Left colon (tissue), 2 donors: ENCODE measurements around the gene HYLS1. TPM values are rescaled to one million over a fixed set of nuclear protein-coding genes. Genes with fewer than 3 reads are reported as not detected.
"Not testable (repeated sequence)": the region's sequence is repeated elsewhere in the genome, so short reads cannot be mapped to it uniquely, and the experiment has no call there.

ENCODE experiments used
- ATAC-seq: fragments of 200-7000 bp; cut with Tn5 transposase; one replicate; pipeline ENCODE4 v1.9.1; 2020; ENCODE audit warnings: mild to moderate bottlenecking, moderate library complexity
- DNase-seq, 2 donors: peaks; one replicate each; pipeline ENCODE4 v3.0.0-alpha.2; 2020
- intact Hi-C, 2 donors: fragments of 100-400 bp; cut with DNase I in 1 of 2; cut with micrococcal nuclease in 1 of 2; formaldehyde crosslinking; loops; one replicate each; pipeline versions ENCODE4 v1.11.2 to v1.14.0; 2022; cut with DNase I, micrococcal nuclease
- long read RNA-seq: library from polyadenylated mRNA; unstranded; transcript quantifications from one replicate; pipeline ENCODE4 v2.0.0, GENCODE V29; 2021
- total RNA-seq, 2 donors: library from RNA; stranded (reverse); fragmentation: NEBNext Ultra II Directional; extraction: Animal tissue kit (Norgen Biotek cat#: 25700); gene quantifications; one replicate each; pipeline ENCODE4 v1.2.1, GENCODE V29; 2021
- donor health status: DM: no; HTN: no; CAD: no.
- donor health status: DM: yes; HTN: yes; CAD: no.

The HYLS1 gene, protein sequence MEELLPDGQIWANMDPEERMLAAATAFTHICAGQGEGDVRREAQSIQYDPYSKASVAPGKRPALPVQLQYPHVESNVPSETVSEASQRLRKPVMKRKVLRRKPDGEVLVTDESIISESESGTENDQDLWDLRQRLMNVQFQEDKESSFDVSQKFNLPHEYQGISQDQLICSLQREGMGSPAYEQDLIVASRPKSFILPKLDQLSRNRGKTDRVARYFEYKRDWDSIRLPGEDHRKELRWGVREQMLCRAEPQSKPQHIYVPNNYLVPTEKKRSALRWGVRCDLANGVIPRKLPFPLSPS
- 1 to 10 TPM; 4.9 to 5.1 TPM for total RNA-seq
- long read RNA-seq, transcript HYLS1-202 (3 exons, 2,061 nt): major isoform, 6 of 8 reads
- long read RNA-seq, partial matches to known transcripts: 0 of 8 reads
- long read RNA-seq, other reads (novel, unspliced or antisense): 2 of 8 reads

DNA sequence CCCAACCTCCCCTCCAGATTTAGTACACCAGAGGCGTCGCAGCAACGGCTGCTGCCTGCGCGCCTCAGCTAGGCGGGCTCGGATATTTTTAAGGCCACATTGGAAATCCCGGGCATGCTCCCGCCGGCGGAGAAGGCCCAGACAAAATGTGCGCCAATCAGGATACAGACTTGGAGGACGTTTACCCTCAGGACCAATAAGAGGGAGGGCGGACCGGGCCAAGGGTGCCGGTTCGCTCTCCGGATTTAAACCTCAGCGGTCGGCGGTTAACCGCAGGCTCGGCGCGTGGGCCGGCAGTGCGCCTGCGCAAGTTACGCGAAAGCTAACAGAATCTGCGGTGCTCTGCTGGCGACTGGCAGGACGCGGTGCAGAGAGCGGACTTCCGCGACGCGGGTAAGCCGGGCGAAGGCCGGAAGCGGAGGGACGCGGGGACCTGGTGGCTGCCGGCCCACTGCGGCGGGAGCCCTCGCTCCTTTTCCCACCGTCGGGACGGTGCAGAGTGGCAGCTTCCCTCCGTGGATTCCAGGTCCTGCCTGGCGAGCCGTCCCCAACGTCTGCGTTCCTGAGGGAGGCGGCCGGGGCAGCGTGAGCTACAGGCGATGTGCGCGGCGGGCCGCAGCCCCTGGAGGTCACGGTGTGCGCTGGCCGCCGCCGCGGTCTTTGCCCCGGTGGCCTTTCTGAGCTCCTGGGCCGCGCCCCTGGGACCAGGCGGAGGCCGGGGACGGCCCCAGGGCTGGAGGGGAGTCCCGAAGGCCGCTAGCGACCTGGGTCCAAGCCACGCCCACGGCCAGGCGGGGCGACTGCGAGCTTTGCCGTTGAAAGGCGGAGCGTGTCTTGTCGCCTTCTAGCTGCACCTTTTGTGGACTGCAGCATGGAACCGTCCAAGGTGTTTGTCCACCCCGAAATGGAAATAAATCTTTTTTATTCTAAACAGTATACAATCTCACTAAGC, at the start of gene HYLS1:
HYLS1 (plus strand) TSS at position 296 of the 952 bp plus-strand sequence. CDS start 11,701 bp downstream, outside the sequence.
- intact Hi-C loops: loop anchor here in 1 of 2 donors (10.0 kb wide), 1 partner anchor 263 kb away; the partner anchor contains the start of gene CHEK1

DNA sequence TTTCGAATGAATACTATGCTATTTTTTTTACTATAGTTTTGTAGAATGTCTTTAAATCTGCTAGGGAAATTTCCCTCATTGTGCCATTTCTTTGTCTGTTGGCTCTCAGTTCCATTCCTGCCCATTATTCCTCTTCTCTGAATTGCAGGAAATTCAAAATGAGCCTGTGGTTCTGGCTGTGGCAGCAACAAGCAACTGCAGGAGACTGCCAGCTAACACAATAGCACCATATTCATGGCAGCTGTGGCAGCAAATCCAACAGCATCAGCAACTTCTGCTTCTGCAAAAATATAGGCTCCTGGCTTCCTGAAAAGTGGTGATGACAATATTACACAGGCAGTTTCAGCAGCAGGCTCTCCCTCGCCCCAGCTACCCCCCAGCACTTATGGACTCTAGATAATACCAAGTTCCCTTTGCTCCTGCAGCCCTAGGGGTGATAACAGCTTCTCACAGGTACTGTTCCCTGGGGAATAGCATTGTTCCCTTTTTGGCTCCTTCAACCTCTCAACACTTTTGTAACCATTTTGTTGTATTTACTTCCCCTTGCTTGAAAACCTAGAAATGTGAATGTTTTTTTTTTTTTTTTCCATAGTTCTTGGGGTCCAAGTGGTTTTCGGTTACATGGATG, 45.0 kb upstream of the HYLS1 start:
- DNase-seq (no peak), ATAC-seq (no peak)
- intact Hi-C loops: no loop called here

More for the DNA sequence above, at the start of gene HYLS1:
- ATAC-seq: peak; percentile 91
- DNase-seq: peak; percentile 94

DNA sequence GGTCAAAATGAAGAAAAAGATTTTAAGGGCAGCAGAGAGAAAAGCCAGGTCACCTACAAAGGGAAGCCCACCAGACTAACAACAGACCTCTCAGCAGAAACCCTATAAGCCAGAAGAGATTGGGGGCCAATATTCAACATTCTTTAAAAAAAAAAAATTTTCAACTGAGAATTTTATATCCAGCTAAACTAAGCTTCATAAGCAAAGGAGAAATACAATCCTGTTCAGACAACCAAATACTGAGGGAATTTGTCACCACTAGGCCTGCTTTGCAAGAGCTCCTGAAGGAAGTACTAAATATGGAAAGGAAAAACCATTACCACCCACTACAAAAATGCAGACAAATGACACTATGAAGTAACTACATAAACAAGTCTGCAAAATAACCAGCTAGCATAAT, 41.3 kb upstream of the HYLS1 start:
- ATAC-seq (no peak), DNase-seq (no peak)
- intact Hi-C loops: no loop called here

DNA sequence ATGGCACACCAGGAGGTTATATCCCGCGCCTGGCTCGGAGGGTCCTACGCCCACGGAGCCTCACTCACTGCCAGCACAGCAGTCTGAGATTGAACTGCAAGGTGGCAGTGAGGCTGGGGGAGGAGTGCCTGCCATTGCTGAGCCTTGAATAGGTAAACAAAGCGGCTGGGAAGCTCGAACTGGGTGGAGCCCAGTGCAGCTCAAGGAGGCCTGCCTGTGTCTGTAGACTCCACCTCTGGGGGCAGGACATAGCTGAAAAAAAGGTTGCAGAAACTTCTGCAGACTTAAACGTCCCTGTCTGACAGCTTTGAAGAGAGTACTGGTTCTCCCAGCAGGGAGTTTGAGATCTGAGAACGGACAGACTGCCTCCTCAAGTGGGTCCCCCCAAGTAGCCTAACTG, 29.8 kb upstream of the HYLS1 start:
- ATAC-seq, intact Hi-C loops, DNase-seq: not testable (repeated sequence)

DNA sequence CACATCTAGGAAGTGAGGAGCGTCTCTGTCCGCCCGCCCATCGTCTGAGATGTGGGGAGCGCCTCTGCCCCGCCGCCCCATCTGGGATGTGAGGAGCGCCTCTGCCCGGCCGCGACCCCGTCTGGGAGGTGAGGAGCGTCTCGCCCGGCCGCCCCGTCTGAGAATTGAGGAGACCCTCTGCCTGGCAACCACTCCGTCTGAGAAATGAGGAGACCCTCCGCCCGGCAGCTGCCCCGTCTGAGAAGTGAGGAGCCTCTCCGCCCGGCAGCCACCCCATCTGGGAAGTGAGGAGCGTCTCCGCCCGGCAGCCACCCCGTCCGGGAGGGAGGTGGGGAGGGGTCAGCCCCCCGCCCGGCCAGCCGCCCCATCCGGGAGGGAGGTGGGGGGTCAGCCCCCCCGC, 24.7 kb upstream of the HYLS1 start:
- ATAC-seq, intact Hi-C loops, DNase-seq: not testable (repeated sequence)

DNA sequence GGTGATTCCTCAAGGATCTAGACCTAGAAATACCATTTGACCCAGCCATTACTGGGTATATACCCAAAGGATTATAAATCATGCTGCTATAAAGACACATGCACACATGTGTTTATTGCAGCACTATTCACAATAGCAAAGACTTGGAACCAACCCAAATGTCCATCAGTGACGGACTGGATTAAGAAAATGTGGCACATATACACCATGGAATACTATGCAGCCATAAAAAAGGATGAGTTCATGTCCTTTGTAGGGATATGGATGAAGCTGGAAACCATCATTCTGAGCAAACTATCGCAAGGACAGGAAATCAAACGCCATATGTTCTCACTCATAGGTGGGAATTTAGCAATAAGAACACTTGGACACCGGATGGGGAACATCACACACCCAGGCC, 22.1 kb upstream of the HYLS1 start:
- intact Hi-C loops, ATAC-seq, DNase-seq: not testable (repeated sequence)

DNA sequence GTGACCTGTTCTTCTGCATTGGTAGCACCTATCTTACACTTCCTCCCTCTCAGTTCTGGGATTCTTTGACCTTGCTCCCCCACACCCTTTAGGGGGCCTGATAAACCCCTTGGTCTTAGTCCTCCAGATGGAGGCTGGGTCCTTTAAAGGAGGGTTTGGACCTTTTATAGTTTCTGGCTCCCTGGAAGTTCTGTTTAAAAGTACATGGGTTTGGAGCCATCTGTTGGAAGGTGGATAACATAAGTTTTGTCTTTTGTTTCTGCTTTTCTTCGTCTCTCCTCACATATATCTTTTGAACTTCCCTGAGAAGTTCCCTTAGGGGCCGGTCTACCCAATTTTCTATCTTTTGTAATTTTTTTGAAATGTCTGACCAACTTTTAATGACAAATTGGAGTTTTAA, 17.9 kb upstream of the HYLS1 start:
- intact Hi-C loops: no loop called here
- DNase-seq (no peak), ATAC-seq (no peak)

DNA sequence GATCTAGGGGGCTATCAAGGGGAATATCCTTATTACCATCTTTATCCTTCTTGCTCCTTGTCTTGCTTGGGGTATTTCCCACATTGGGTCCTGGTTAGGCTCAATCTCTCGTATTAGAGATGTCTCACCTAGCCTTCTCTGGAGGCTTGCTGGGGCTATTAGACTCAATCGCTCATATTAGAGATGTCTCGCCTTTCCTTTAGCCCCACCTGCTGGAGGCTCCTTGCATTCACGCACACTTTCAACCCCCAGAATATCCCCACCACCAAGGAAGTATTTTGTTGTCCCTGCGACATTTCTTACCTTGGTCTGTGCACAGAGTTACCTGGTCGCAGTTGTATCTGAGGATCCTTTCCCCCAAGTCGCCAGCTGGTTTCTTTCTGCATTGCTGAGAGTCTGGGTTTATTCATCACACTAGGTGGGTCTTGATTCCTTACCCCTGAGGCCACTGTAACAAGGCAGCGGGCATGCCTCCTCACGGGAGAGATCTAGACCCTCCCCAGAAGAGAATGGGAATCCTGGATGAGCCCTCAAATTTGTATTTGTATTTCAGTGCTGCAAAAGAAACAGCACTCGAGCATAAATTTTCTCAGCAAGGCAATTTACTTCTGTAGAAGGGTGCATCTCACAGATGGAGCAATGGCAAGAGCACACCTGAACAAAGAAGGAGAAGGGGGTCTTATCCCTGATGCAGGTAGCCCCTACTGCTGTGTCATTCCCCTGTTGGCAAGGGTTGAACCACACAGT, 15.9 kb upstream of the HYLS1 start:
- DNase-seq (no peak), ATAC-seq (no peak)
- intact Hi-C loops: no loop called here

DNA sequence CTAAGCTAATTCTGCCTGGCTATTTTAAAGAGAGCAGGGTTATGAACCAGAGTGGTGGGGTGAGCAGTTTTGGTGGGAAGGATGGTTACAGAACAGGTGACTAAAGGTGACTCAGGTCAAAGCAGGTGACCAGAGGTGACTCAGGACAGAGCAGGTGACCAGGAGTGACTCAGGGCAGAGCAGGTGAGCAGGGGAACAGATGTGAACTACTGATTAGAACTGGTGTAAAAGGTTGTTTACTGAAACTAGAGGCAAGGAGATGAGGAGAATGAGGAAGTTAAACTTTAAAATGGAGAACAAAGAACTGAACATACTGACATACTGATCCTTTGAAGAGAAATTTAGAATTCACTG, 15.4 kb upstream of the HYLS1 start:
- DNase-seq: no peak
- no peak for ATAC-seq
- intact Hi-C loops: no loop called here

DNA sequence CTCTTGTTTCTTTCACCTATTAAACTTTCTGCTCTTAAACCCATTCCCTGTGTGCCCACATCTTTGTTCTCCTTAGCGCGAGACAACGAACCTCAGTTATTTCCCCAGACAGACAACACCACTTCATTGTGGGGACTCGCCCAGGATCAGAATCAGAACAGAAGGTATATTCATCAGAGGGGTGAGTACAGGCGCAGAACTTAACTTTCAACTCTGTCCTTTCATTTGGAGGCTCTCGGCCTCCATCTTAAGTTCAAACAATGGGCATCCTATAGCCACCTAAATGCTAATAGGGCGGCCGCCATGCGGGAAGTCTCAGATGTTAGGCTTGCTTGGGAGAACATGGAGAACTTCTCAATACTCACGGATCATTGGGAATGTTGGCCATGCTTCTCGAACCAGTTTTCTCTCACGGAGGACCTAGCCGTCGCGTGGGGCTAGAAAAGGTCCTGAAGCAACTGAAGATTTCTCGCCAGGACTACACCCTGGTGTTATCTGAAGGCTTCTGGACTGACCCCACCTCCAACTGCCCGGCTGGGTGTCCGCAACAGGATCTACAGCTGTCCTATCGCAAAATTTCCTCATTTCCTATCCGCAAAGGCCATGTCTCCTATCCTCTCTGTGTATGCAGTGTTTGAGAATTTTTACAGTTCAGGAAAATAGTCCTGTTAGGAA, 13.4 kb upstream of the HYLS1 start:
- ATAC-seq: peak; percentile 32
- DNase-seq: no peak
- intact Hi-C loops: no loop called here

DNA sequence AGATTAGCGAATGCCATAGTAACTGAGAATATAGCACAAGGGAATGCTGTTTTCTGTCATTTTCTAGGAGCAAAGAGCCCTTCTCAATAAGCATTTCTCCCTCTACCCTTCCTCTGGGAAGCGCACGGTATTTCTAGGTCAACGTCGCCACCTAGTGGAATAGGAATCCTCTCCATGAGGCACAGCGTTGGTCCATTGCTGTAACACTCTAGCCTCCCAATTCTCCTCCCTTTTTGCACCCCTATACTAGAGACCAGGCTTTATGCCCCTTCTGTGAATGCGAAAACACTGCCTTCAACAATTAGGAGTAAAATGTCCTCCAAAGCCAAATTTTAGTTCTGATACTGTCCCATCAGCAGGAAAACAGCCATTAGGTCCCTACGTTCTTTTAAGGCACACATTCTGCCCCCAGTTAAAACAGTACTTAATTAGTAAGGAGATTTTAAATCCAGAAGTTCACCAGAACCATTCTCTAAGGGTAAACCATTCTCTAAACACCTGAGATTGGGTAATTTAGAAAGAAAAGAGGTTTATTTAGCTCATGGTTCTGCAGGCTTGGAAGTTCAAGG, 12.8 kb upstream of the HYLS1 start:
- ATAC-seq (peak; percentile 92), DNase-seq (peak; percentile 33 to 52)
- intact Hi-C loops: no loop called here

DNA sequence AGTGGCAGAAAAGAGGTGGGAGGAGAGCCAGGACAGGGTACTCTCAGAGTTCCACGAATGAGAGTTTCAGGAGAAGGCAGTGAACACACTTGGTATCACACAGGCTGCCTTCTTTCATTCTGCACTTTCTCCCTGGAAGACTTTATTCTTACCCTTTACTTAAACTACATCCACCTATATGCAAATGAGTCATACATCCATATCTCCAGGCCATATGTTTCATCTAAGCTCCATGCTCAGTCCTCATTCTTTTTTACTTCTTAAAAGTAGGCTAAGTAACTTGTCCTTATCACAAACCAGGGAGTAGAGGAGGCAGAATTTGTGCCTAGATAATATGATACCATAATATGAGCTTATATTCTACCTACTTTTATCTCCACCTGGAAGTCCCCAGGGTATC, 6.2 kb upstream of the HYLS1 start:
- DNase-seq (no peak), ATAC-seq (no peak)
- intact Hi-C loops: loop anchor here in 1 of 2 donors (10.0 kb wide), 1 partner anchor 256 kb away; the partner anchor contains the start of gene CHEK1

DNA sequence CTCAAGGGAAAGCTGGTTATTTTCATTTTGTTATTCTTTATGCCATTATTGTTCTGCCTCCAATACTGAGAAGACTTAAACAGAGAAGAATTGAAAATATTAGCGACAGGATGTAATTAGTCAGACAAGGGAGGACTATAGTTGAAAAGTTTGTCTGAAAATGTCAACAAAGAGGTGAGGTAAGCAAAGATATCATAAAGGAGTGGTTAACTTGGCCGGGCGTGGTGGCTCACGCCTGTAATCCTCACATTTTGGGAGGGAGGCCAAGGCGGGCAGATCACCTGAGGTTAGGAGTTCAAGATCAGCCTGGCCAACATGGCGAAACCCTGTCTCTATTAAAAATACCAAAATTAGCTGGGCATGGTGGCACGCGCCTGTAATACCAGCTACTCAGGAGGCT, 4.1 kb upstream of the HYLS1 start:
- intact Hi-C loops: loop anchor here in 1 of 2 donors (10.0 kb wide), 1 partner anchor 259 kb away; the partner anchor contains the start of gene CHEK1
- ATAC-seq: no peak
- peak in 1 of 2 donors; percentile 16 for DNase-seq

DNA sequence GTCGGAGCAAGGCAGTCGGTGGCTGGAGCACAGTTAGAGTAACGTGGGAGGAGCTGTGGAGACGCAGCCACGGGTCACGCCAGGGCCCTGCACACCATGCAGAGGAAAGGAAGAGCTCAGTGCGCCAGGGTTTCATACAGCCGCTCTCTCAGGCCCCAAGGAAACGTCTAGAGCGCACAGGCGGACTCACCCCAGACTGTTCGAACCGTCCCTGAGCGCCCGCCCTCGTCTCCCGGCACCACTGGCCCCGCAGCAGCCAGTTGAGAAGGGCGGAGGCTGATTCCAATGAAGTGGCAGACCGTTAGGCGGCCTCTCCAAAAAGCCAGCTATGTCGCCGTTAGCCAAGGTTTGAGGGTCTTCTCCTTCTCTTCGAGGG, 483 bp upstream of the HYLS1 start:
- ATAC-seq (no peak), DNase-seq (peak; percentile 41 to 54)
- intact Hi-C loops: loop anchor here in 1 of 2 donors (10.0 kb wide), 1 partner anchor 262 kb away; the partner anchor contains the start of gene CHEK1

DNA sequence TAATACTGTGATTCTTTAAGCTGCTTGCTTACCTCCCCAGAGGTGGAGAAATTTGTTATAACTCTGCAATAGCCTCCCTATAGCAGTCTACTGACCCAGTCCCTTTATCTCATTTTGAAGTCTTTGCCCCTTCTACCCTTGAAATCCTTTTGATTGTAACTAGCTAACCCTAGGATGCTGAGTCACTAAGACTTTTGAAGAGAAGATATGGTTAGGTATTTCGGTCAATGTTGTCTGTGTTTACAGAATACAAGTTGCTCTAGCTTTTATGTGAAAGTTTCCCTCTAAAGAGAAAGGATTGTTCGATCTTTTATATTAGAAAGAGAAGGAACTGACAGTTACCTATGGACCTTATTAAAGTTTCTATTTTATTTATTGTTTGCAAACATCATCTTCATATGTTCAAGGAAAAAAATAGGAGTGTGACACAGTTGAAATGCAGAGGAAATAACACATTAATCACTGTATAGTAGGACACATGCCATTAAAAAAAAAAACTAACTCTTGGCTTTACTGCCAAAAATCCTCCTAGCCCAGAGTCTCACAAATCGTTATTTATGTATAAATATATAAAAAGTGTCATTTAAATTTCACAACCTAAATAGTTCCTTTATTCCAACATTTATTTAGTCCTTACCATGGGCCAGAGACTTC, 3.1 kb downstream of the HYLS1 start:
- ATAC-seq (no peak), DNase-seq (no peak)
- intact Hi-C loops: no loop called here

DNA sequence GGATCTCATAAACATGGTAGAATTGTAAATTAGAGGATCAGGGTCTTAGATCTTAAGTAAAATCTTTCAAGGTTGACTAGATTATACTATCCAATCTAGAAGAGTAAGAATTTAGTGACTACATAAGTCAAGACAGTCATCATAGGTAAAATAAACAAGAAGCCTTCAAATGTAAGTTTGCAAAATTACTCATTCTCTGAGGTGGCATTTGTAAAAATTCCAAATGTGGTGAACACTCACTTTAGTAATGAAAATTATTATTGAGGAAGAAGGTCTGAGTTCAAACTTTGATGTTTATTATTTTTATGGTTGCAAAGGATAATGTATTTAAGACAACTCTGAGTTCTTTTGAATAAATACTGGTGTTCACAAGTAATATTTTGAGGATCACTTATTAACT, 4.6 kb downstream of the HYLS1 start:
- intact Hi-C loops: no loop called here
- ATAC-seq (no peak), DNase-seq (no peak)

DNA sequence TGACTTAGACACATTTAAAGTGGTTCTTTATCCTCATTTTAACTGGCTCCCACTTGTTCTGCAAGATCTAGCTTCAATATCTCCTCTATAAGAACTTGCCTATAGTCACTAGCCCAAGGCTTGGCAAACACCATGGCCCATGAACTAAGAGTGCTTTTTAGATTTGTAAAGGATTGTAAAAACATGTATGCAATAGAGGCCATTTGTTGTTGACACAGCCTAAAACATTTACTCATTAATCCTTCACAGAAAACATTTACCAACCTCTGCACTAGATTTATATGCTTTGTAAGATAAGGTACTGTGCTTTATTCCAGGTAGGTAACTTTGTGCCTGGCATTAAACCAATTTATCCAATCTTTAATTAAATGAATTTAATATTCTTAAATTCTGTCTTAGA, 5.5 kb downstream of the HYLS1 start:
- peak; percentile 76 for ATAC-seq
- intact Hi-C loops: no loop called here
- DNase-seq: no peak
